OCI-LY3 (cell line): ENCODE measurements around the gene AP4S1.
"Not testable (repeated sequence)": the region's sequence is repeated elsewhere in the genome, so short reads cannot be mapped to it uniquely, and the experiment has no call there.

Source experiments
- H2AFZ ChIP-seq: fragments of 200-600, 300-600 bp; shearing (Covaris generic); 2 replicates; pipeline ENCODE4 v1.6.0; 2014; ENCODE audit warnings: antibody characterized with exemption, low read depth, low read length
- H3K27ac ChIP-seq: fragments of 200-600, 300-600 bp; sonication (generic); 2 replicates; pipeline ENCODE4 v1.5.1; 2014; ENCODE audit warnings: mild to moderate bottlenecking, low read length, moderate library complexity, mixed read lengths
- H3K27me3 ChIP-seq: fragments of 200-600, 300-600 bp; sonication (generic); 2 replicates; pipeline ENCODE4 v1.6.1; 2014; ENCODE audit warnings: low read depth, low read length, mixed read lengths
- H3K36me3 ChIP-seq: fragments of 200-600, 300-600 bp; sonication (generic); replicated peaks from 2 replicates; pipeline ENCODE3; 2014; ENCODE audit warnings: low read depth, low read length, mixed read lengths
- H3K4me1 ChIP-seq: fragments of 300-600, 200-600 bp; sonication (generic); 2 replicates; pipeline ENCODE4 v1.6.1; 2014; ENCODE audit warnings: low read length, mixed read lengths
- H3K4me2 ChIP-seq: fragments of 200-600, 300-600 bp; sonication (generic); 2 replicates; pipeline ENCODE4 v1.6.1; 2014; ENCODE audit warnings: low read length, mixed read lengths
- H3K4me3 ChIP-seq: fragments of 300-600, 200-600 bp; sonication (generic); 2 replicates; pipeline ENCODE4 v1.5.1; 2014; ENCODE audit warnings: antibody characterized with exemption, mild to moderate bottlenecking, low read length, moderate library complexity
- H3K79me2 ChIP-seq: fragments of 300-600, 200-600 bp; shearing (Covaris generic); 2 replicates; pipeline ENCODE4 v1.6.1; 2014; ENCODE audit warnings: mild to moderate bottlenecking, low read length, mixed read lengths
- H3K9ac ChIP-seq: fragments of 300-600, 200-600 bp; shearing (Covaris generic); 2 replicates; pipeline ENCODE4 v1.6.0; 2014; ENCODE audit warnings: mild to moderate bottlenecking, low read length, moderate library complexity
- H3K9me3 ChIP-seq: fragments of 200-600, 300-600 bp; shearing (Covaris generic); 2 replicates; pipeline ENCODE4 v1.6.1; 2014; ENCODE audit warnings: low read length, mixed read lengths; ENCODE audit not compliant: insufficient read depth
- H4K20me1 ChIP-seq: fragments of 200-600, 300-600 bp; sonication (generic); 2 replicates; pipeline ENCODE4 v1.6.1; 2016; ENCODE audit warnings: low read length, mixed read lengths; ENCODE audit not compliant: insufficient read depth
- CTCF ChIP-seq: fragments of 200-600, 300-600 bp; sonication (generic); IDR thresholded peaks from 2 replicates; pipeline ENCODE4 v1.5.1; 2014; ENCODE audit warnings: antibody characterized with exemption, low read length, low read depth
- EZH2phosphoT487 ChIP-seq: fragments of 200-600 bp; shearing (Covaris generic); IDR thresholded peaks from 2 replicates; pipeline ENCODE4 v1.6.1; 2018; ENCODE audit warnings: antibody characterized with exemption, mixed run types, low read depth

Gene AP4S1

DNA sequence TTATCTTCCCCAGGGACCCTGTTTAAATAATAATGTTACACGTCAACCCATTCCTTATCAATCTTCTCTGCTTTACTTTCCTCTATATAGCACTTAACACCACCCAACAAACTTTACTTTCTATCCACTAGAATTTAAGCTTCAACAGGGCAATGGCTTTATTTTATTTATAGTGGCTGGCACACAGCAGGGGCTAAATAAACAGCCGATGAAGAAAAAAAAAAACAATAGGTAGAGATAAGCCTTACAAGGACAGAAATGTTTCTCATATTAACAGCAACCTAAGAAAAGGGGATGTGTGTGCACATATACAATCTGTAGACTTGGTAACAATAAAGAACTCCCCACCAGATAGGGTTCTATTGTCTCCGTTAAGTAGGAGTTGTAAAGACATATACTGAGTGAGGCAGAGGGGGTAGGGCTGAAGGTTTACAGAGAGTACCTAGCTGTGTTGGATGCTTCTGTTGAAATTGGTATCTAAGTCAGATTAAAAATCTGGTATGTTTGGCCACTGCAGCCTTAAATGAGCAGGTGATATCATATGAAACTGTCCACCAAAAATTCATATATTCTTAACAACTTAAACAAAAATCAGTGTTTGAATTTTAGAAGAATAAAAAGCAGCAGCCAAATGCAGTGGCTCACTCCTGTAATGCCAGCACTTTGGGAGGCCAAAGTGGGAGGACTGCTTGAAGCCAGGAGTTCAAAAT is 24.7 kb upstream of the AP4S1 start:
- H3K4me3 ChIP-seq: no peak overlapping the region
- no peak overlapping the region for H3K4me2 ChIP-seq
- H3K27ac ChIP-seq: no peak overlapping the region
- no peaks in the 10 kb centered on the region for H3K27me3 ChIP-seq
- no peak overlapping the region for H3K9ac ChIP-seq
- no peak for TF ChIP-seq EZH2phosphoT487
- no peak for TF ChIP-seq CTCF
- H2AFZ ChIP-seq: no peak overlapping the region
- H3K4me1 ChIP-seq: no peaks in the 10 kb centered on the region
- peaks cover 42% of the 10 kb centered on the region for H4K20me1 ChIP-seq
- H3K36me3 ChIP-seq: peaks cover 44% of the 10 kb centered on the region
- H3K79me2 ChIP-seq: peaks cover 74% of the 10 kb centered on the region
- peaks cover 12% of the 10 kb centered on the region; the same call in 1 of the 2 replicates for H3K9me3 ChIP-seq

GRCh38 chr14:31001339-31001658 is 24.1 kb upstream of the AP4S1 start:
- Histone ChIP-seq H3K36me3 (peaks cover 44% of the 10 kb centered on the region), H4K20me1 (peaks cover 36% of the 10 kb centered on the region), H3K9ac (no peak overlapping the region), H3K4me2 (no peak overlapping the region), H3K4me1 (no peaks in the 10 kb centered on the region), H3K9me3 (peaks cover 12% of the 10 kb centered on the region; the same call in 1 of the 2 replicates), H2AFZ (no peak overlapping the region), H3K27me3 (no peaks in the 10 kb centered on the region), H3K79me2 (peaks cover 71% of the 10 kb centered on the region), H3K27ac (no peak overlapping the region), H3K4me3 (no peak overlapping the region)
- TF ChIP-seq EZH2phosphoT487 (no peak), CTCF (no peak)

DNA sequence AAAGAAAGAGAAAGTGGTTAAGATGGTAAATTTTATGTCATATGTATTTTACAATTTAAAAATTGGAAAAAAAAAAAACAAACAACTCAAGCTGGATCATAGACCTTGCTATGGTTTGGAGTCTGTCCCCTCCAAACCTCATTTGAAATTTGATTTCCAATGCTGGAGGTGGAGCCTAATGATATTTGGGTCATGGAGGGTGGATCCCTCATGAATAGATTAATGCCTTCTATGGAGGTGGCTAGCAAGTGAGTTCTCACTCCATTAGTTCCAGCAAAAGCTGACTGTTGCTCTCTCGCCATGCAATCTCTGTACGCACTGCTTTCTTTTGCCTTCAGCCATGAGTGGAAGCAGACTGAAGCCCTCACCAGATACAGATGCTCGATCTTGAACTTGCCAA is 22.2 kb upstream of the AP4S1 start:
- TF ChIP-seq EZH2phosphoT487: no peak
- TF ChIP-seq CTCF: no peak
- no peak overlapping the region for H3K27ac ChIP-seq
- peaks cover 19% of the 10 kb centered on the region; the same call in 1 of the 2 replicates for H4K20me1 ChIP-seq
- H3K4me2 ChIP-seq: no peak overlapping the region
- H3K79me2 ChIP-seq: peaks cover 62% of the 10 kb centered on the region
- H3K9ac ChIP-seq: no peak overlapping the region
- H3K36me3 ChIP-seq: peaks cover 34% of the 10 kb centered on the region
- H3K4me3 ChIP-seq: no peak overlapping the region
- no peak overlapping the region for H2AFZ ChIP-seq
- H3K9me3 ChIP-seq: peaks cover 9% of the 10 kb centered on the region; the same call in 1 of the 2 replicates
- H3K4me1 ChIP-seq: no peaks in the 10 kb centered on the region
- no peaks in the 10 kb centered on the region for H3K27me3 ChIP-seq

- H3K4me3 ChIP-seq, H3K27ac ChIP-seq, H3K4me2 ChIP-seq, H3K4me1 ChIP-seq, H3K27me3 ChIP-seq, H3K9me3 ChIP-seq, H3K9ac ChIP-seq, H2AFZ ChIP-seq: not testable (repeated sequence)
- H3K79me2 ChIP-seq: peaks cover 60% of the 10 kb centered on the region
- H4K20me1 ChIP-seq: peaks cover 13% of the 10 kb centered on the region; the same call in 1 of the 2 replicates
- peaks cover 27% of the 10 kb centered on the region for H3K36me3 ChIP-seq
Observed at GRCh38 chr14:31004007-31004406, 21.4 kb upstream of the AP4S1 start.
